ENCODE data around the gene TXN.

TXN gene

DNA sequence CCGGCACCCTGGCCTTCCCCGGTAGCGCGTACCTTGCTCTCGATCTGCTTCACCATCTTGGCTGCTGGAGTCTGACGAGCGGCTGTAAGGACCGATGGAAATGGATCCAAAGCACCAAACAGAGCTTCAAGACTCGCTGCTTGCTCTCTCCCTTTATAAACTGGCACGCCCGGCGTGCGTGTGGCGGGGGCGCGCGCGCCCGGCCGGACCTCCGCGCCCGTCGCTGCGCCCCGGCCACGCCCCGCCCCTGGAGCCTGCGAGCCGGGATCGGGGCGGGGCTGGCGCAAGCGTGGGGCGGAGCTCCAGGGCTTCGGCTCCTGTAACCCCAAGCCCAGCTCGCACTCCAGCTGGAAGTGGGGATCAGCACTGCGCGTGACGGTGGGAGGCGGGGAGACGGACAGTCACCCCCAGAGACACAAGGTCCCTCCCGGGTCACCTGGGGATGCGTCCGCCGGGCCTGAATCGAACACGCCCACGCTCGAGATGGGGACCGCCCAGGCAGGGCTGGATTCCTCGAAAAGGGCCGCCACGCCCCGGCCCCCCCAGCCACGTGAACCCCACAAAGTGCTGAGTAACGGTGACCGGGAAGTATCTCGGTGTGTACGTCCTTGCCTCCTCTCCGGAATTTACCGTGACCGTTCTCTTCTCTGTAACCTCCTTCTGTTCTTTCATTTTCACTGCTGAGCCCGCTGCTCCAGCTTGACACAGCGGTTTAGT, at the start of gene TXN:
Gene TXN, minus strand, starts transcription at position 128 of the 717 bp plus-strand sequence. Its CDS starts 72 bp downstream, at position 56.
- in situ Hi-C loops (cut with HindIII; ENCODE audit: low sequenced_read_pairs) = loop anchor here (5.0 kb wide), 1 partner anchor 61 kb away; no protein-coding TSS in a partner anchor

GRCh38 chr9:110303133-110303532, 46.8 kb upstream of the TXN start:
- in situ Hi-C loops (cut with HindIII; ENCODE audit: low sequenced_read_pairs) = no loop called here

GRCh38 chr9:110298043-110298605, 41.8 kb upstream of the TXN start:
- in situ Hi-C loops (cut with HindIII; ENCODE audit: low sequenced_read_pairs) = no loop called here

GRCh38 chr9:110293248-110293647, 36.9 kb upstream of the TXN start:
- in situ Hi-C loops (cut with HindIII; ENCODE audit: low sequenced_read_pairs) = no loop called here

GRCh38 chr9:110291921-110292557, 35.7 kb upstream of the TXN start:
- in situ Hi-C loops (cut with HindIII; ENCODE audit: low sequenced_read_pairs) = no loop called here

- in situ Hi-C loops (cut with HindIII; ENCODE audit: low sequenced_read_pairs) = no loop called here
These were observed 33.7 kb upstream of the TXN start for GRCh38 chr9:110290001-110290400.

GRCh38 chr9:110288503-110288902, 32.2 kb upstream of the TXN start:
- in situ Hi-C loops (cut with HindIII; ENCODE audit: low sequenced_read_pairs) = no loop called here

DNA sequence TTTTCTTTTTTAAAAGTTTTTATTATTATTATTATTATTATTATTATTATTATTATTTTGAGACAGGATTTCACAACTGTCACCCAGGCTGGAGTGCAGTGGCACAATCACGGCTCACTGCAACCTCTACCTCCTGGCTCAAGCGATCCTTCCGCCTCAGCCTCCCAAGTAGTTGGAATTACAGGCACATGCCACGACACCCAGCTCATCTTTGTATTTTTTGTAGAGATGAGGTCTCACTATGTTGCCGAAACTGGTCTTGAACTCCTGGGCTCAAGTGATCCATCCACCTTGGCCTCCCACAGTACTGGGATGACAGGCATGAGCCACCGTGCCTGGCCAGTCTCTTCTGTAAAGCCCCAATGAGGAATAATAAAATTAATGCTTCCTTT, 31.0 kb upstream of the TXN start:
- in situ Hi-C loops (cut with HindIII; ENCODE audit: low sequenced_read_pairs) = no loop called here

GRCh38 chr9:110284211-110284844, 28.0 kb upstream of the TXN start:
- in situ Hi-C loops (cut with HindIII; ENCODE audit: low sequenced_read_pairs) = no loop called here

DNA sequence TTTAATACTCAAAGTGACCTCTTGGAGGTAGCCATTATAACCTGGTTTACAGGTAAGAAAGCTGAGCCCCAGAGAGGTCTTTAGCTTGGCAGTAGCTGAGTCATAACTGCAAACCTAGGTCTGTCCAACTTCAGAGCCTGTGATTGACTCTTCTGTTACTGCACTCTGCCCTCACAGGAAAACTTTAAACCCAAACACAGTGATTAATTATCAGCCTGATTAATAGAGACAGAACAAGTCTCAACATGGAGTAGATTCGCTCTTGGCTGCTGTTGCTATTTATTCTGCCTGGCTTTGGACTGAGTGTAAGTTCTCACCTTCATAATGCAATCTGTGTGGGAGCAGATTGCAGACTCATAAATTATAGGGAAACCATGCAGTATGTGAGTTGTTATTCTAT, 27.4 kb upstream of the TXN start:
- in situ Hi-C loops (cut with HindIII; ENCODE audit: low sequenced_read_pairs) = no loop called here

DNA sequence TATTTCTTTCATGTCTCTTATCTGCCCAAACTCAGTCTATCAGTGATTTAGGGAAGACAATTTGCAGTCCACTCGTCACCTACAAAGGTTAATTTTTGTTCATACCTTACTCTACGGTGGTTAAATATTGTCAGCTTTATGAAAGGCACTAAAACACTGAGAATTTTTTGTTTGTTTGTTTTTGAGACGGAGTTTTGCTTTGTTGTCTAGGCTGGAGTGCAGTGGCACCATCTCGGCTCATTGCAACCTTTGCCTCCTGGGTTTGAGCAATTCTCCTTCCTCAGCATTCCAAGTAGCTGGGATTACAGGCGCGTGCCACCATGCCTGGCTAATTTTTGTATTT, 26.4 kb upstream of the TXN start:
- in situ Hi-C loops (cut with HindIII; ENCODE audit: low sequenced_read_pairs) = no loop called here

DNA sequence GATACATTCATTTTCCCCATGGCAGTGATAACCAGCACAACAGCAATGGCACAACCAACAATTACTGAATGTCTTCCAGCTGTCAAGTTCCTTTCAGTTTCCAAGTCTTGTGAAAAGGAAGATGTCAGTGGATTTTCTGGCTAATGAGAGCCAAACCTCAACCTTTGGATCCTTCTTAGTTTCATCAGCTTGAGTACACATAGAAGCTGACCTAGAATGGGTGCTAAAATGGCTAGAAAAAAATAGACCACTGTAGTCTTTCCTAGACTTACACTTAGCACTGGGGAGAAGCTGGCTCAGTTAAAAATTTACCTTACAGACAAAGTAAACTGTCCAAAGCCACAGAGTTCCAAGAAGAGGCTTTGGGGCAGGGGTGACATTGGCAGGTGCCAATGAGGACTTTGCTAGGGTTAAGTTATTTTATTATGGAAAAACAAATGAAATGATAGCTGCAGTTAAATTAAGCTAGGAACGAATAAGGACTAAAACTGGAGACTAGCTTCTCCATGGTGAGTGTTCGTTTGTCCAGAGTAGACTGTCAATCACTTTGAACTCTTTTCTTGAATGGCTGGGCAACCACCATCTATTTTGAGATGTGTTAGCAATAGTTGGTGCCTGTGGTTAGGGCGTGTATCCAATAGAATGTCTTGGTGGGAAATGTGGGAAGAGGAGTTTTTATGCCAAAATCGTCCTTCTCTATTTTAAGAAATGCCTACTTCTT, 25.9 kb upstream of the TXN start:
- in situ Hi-C loops (cut with HindIII; ENCODE audit: low sequenced_read_pairs) = no loop called here

- in situ Hi-C loops (cut with HindIII; ENCODE audit: low sequenced_read_pairs) = no loop called here
These were observed 21.9 kb upstream of the TXN start for GRCh38 chr9:110278080-110278707.

DNA sequence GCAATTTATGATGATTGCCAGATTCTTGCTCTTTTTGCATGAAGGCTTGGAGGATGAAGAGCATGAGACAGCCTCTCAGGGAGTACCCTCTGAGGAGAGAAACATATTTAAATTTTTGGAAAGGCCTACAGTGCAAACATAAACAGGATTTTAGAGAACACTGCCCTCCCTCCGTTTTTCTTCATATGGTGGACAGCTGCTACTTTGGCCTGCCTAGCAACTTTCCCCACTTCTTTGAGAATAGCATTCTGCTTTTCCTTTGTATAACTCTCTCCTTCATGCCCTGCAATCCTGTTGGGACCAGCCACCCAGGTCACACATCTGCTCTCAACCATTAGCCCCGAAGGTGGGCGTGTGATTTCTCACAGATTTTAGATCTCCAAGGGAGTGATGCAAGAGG, 20.5 kb upstream of the TXN start:
- in situ Hi-C loops (cut with HindIII; ENCODE audit: low sequenced_read_pairs) = no loop called here

DNA sequence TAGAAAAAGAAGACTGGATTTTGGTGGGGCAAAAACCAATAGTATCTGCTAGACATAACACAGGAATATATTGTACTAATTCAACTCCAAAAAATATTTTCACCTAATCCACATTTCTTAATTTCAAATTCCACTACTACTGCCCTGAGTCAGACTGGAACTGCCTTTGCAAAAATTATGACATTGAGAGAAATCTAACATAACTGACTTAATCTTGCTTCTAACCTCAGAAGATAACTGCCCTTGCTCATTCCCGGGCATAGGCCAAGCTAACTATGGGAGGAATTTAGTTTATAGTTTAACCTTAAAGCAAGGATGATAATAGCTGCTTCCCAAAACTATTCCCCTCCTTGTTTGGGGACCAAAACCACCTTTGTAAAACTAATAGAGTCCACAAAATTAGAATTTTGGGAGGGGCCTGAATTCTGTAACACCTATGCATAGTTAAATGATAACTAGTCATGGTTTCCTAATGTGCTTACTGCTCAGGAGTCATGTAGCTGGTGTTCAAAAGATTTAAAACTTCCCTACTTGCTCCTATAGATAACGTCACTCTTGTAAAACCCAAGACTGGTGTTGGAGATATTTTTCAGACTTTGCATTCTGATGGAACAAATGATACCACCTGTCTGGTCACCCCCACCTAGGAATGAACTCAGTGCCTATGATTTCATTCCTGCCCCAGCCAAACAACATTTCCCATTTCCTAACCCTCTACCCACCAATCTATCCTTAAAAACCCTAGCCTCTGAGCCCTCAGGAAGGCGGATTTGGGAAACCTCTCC, 14.1 kb upstream of the TXN start:
- in situ Hi-C loops (cut with HindIII; ENCODE audit: low sequenced_read_pairs) = no loop called here

- in situ Hi-C loops (cut with HindIII; ENCODE audit: low sequenced_read_pairs) = no loop called here
These were observed 10.5 kb upstream of the TXN start for GRCh38 chr9:110266795-110267194.

GRCh38 chr9:110261632-110262031, 5.3 kb upstream of the TXN start:
- in situ Hi-C loops (cut with HindIII; ENCODE audit: low sequenced_read_pairs) = no loop called here

- in situ Hi-C loops (cut with HindIII; ENCODE audit: low sequenced_read_pairs) = no loop called here
These were observed 4.6 kb upstream of the TXN start for GRCh38 chr9:110260911-110261310.

DNA sequence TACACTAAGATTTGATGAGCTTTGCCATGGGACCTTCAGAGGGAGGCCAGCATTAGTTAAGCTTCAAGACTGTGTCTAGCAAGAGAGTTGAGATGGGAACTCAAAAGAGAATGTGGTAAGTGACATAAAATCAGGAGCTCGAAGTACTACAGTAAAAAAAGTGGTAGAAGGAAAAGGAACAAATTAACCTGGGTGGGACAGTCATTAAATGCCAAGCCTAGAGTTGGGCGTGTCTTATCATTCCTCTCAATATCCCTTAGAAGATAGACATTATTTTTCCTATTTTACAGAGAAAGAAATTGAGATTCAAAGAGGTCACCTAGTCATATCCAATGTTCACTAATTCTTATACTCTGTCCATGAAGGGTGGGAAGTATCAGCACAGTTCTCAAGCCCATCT, 3.3 kb upstream of the TXN start:
- in situ Hi-C loops (cut with HindIII; ENCODE audit: low sequenced_read_pairs) = loop anchor here (5.0 kb wide), 1 partner anchor 58 kb away; no protein-coding TSS in a partner anchor

DNA sequence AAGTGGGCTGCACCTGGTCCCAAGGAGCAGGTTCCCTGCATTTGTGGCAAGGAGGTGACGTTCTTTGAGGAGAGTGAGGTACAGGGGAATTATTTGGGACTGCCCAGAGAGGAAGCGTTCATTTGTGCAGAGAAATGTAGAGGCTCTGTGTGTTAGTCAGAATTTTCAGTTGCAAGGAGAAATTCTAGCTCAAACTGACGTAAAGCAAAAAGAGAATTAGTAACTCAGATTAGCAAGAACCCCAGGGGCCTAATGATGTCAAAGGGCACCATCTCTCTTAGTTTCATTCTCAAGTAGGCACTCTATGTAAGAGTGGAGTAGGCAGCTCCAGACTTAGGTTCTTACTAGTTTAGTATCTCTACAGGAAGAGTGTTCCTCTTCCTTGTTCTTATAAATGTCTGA, 2.4 kb upstream of the TXN start:
- in situ Hi-C loops (cut with HindIII; ENCODE audit: low sequenced_read_pairs) = loop anchor here (5.0 kb wide), 1 partner anchor 59 kb away; no protein-coding TSS in a partner anchor
